ENCODE measurements around the gene OR52M1. TPM values are rescaled to one million over a fixed set of nuclear protein-coding genes. Genes with fewer than 3 reads are reported as not detected.
"Not testable (repeated sequence)": the region's sequence is repeated elsewhere in the genome, so short reads cannot be mapped to it uniquely, and the experiment has no call there.

The OR52M1 gene
- polyA plus RNA-seq, 3 donors = not detected

DNA sequence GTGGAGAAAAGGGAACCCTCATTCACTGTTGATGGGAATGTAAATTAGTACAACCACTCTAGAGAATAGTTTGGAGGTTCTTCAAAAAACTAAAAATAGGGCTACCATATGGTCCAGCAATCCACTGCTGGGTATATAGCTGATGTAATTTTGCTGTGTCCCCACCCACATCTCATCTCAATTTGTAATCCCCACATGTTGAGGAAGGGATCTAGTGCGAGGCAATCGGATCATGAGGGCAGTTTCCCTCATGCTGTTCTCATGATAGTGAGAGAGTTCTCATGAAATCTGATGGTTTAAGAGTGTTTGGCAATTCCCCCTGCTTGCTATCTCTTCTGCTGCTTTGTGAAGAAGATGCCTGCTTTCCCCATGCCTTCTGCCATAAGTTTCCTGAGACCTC lies 17.1 kb upstream of the OR52M1 start:
- Histone ChIP-seq H3K27me3 (ENCODE audit: control insufficient read depth in 2 of 2, insufficient read depth in 2 of 2, low read length in 2 of 2) (peaks cover 5 to 11% of the 10 kb centered on the region in 2 donors), H4K20me1 (ENCODE audit: insufficient read depth, low read length) (no peaks in the 10 kb centered on the region), H3K27ac (ENCODE audit: low read depth in 1 of 2, low read length in 2 of 2) (no peak overlapping the region), H3K4me2 (replicated peaks; ENCODE audit: extremely low read depth, low read length, poor library complexity, severe bottlenecking) (no peak overlapping the region), H3K36me3 (replicated peaks in 1 of 2; ENCODE audit: control insufficient read depth in 1 of 2, insufficient read depth in 2 of 2, low read length in 2 of 2) (no peaks in the 10 kb centered on the region), H2AFZ (ENCODE audit: insufficient read depth, low read depth, low read length, poor library complexity, severe bottlenecking) (no peak overlapping the region), H3K9ac (ENCODE audit: insufficient read depth, low read length, poor library complexity, severe bottlenecking) (no peak overlapping the region), H3K9me3 (replicated peaks in 1 of 2; ENCODE audit: control insufficient read depth in 1 of 2, insufficient read depth in 1 of 2, low read length in 2 of 2) (no peaks in the 10 kb centered on the region), H3K4me3 (replicated peaks in 1 of 3; ENCODE audit: low read depth in 2 of 3, low read length in 3 of 3) (no peak overlapping the region), H3K79me2 (ENCODE audit: insufficient read depth, low read length) (no peaks in the 10 kb centered on the region), H3K4me1 (ENCODE audit: control insufficient read depth in 1 of 2, insufficient read depth in 2 of 2, low read length in 2 of 2) (no peaks in the 10 kb centered on the region)
- H3K9me3 Mint-ChIP-seq = peaks cover 0 to 3% (median 0%) of the 10 kb centered on the region in 7 donors
- TF ChIP-seq CTCF (IDR thresholded peaks at IDR 0.05) = no peak
- H3K27ac Mint-ChIP-seq = no peak overlapping the region
- DNase-seq = no peak
- no peak overlapping the region for H3K4me3 Mint-ChIP-seq
- no peaks in the 10 kb centered on the region for H3K36me3 Mint-ChIP-seq
- peaks cover 2 to 29% (median 6%) of the 10 kb centered on the region in 3 donors for H3K27me3 Mint-ChIP-seq (ENCODE audit: low read depth in 3 of 3)
- H3K4me1 Mint-ChIP-seq = no peaks in the 10 kb centered on the region
- no CpG with 5 or more reads among the region's 2 CpGs for WGBS (ENCODE audit: insufficient coverage)
- intact Hi-C loops (cut with micrococcal nuclease) = no loop called here

DNA sequence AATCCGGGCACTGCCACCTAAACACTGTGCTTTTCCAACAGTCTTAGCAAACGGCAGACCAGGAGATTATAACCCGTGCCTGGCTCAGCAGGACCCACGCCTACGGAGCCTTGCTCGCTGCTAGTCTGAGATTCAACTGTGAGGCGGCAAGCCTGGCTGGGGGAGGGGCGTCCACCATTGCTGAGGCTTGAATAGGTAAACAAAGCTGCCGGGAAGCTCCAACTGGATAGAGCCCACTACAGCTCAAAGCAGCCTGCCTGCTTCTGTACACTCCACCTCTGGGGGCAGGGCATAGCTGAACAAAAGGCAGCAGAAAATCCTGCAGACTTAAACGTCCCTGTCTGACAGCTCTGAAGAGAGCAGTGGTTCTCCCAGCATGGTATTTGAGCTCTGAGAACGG lies 13.3 kb upstream of the OR52M1 start:
- H3K4me2 ChIP-seq (replicated peaks; ENCODE audit: extremely low read depth, low read length, poor library complexity, severe bottlenecking); H3K36me3 ChIP-seq (replicated peaks in 1 of 2; ENCODE audit: control insufficient read depth in 1 of 2, insufficient read depth in 2 of 2, low read length in 2 of 2); intact Hi-C loops (cut with micrococcal nuclease); H3K9ac ChIP-seq (ENCODE audit: insufficient read depth, low read length, poor library complexity, severe bottlenecking); H4K20me1 ChIP-seq (ENCODE audit: insufficient read depth, low read length); H3K4me3 ChIP-seq (replicated peaks in 1 of 3; ENCODE audit: low read depth in 2 of 3, low read length in 3 of 3); H3K9me3 ChIP-seq (replicated peaks in 1 of 2; ENCODE audit: control insufficient read depth in 1 of 2, insufficient read depth in 1 of 2, low read length in 2 of 2); H3K9me3 Mint-ChIP-seq; H3K4me3 Mint-ChIP-seq; H3K79me2 ChIP-seq (ENCODE audit: insufficient read depth, low read length); H3K27ac Mint-ChIP-seq; H3K27ac ChIP-seq (ENCODE audit: low read depth in 1 of 2, low read length in 2 of 2); H2AFZ ChIP-seq (ENCODE audit: insufficient read depth, low read depth, low read length, poor library complexity, severe bottlenecking); H3K36me3 Mint-ChIP-seq; DNase-seq; H3K4me1 Mint-ChIP-seq; H3K4me1 ChIP-seq (ENCODE audit: control insufficient read depth in 1 of 2, insufficient read depth in 2 of 2, low read length in 2 of 2): not testable (repeated sequence)
- H3K27me3 ChIP-seq (ENCODE audit: control insufficient read depth in 2 of 2, insufficient read depth in 2 of 2, low read length in 2 of 2) = peaks cover 5 to 11% of the 10 kb centered on the region in 2 donors
- H3K27me3 Mint-ChIP-seq (ENCODE audit: low read depth in 3 of 3) = peaks cover 0 to 24% (median 2%) of the 10 kb centered on the region in 3 donors
- 87% methylated on average over 10 of the region's 11 CpGs for WGBS (ENCODE audit: insufficient coverage)
